Measurements from ENCODE around the gene TM6SF1.
A peak's percentile ranks its signal among the peaks of the same experiment; 100 is the strongest.
"Not testable (repeated sequence)": the region's sequence is repeated elsewhere in the genome, so short reads cannot be mapped to it uniquely, and the experiment has no call there.

The TM6SF1 gene

GRCh38 chr15:83065431-83065830, 42.0 kb upstream of the TM6SF1 start:
- H3K4me3 ChIP-seq (replicated peaks; ENCODE audit: low read depth, low read length), result peak overlapping the region; percentile 91
- no peak for TF ChIP-seq CTCF (IDR thresholded peaks at IDR 0.05; ENCODE audit: low read length, missing control alignments)
- DNase-seq (ENCODE audit: low read depth), result no peak

- TF ChIP-seq CTCF (IDR thresholded peaks at IDR 0.05; ENCODE audit: low read length, missing control alignments), result no peak
- H3K4me3 ChIP-seq (replicated peaks; ENCODE audit: low read depth, low read length), result peak overlapping the region; percentile 91
- DNase-seq (ENCODE audit: low read depth), result no peak
Measured at GRCh38 chr15:83066034-83066733, 41.3 kb upstream of the TM6SF1 start.

GRCh38 chr15:83066734-83067637, 40.5 kb upstream of the TM6SF1 start, which contains the start of gene BTBD1:
Gene BTBD1, minus strand, starts transcription at chr15:83067252. Its CDS starts 101 bp downstream, at chr15:83067151.
- peak; percentile 6 for TF ChIP-seq CTCF (IDR thresholded peaks at IDR 0.05; ENCODE audit: low read length, missing control alignments)
- peak within 1 kb of the TSS; percentile 91 for H3K4me3 ChIP-seq (replicated peaks; ENCODE audit: low read depth, low read length)
- DNase-seq (ENCODE audit: low read depth), result peak; percentile 97

GRCh38 chr15:83067638-83067962, 39.8 kb upstream of the TM6SF1 start:
- no peak for TF ChIP-seq CTCF (IDR thresholded peaks at IDR 0.05; ENCODE audit: low read length, missing control alignments)
- DNase-seq (ENCODE audit: low read depth), result no peak

GRCh38 chr15:83068054-83068453, 39.4 kb upstream of the TM6SF1 start:
- TF ChIP-seq CTCF (IDR thresholded peaks at IDR 0.05; ENCODE audit: low read length, missing control alignments), result no peak

More at GRCh38 chr15:83067638-83067962, 39.8 kb upstream of the TM6SF1 start:
- peak overlapping the region; percentile 91 for H3K4me3 ChIP-seq (replicated peaks; ENCODE audit: low read depth, low read length)

GRCh38 chr15:83069211-83069642, 38.2 kb upstream of the TM6SF1 start:
- not testable (repeated sequence) for H3K4me3 ChIP-seq (replicated peaks; ENCODE audit: low read depth, low read length)
- DNase-seq (ENCODE audit: low read depth), result peak; percentile 17

More at GRCh38 chr15:83068054-83068453, 39.4 kb upstream of the TM6SF1 start:
- no peak overlapping the region for H3K4me3 ChIP-seq (replicated peaks; ENCODE audit: low read depth, low read length)
- DNase-seq (ENCODE audit: low read depth), result no peak

- no peak overlapping the region for H3K4me3 ChIP-seq (replicated peaks; ENCODE audit: low read depth, low read length)
- DNase-seq (ENCODE audit: low read depth), result no peak
- TF ChIP-seq CTCF (IDR thresholded peaks at IDR 0.05; ENCODE audit: low read length, missing control alignments), result no peak
Measured at GRCh38 chr15:83077491-83078230, 29.8 kb upstream of the TM6SF1 start.

Data from fibroblast of pulmonary artery (primary cell).